VCaP (cell line): ENCODE measurements around the gene DNAL1.
A peak's percentile ranks its signal among the peaks of the same experiment; 100 is the strongest.
"Not testable (repeated sequence)": the region's sequence is repeated elsewhere in the genome, so short reads cannot be mapped to it uniquely, and the experiment has no call there.

Experiments used
- H3K27ac ChIP-seq: fragments of 450-650 bp; 2 replicates; pipeline ENCODE4 v1.5.1; 2017
- TF ChIP-seq, protein P1 (sequence below): fragments of 450-650 bp; conservative IDR thresholded peaks from 2 replicates; pipeline ENCODE4 v1.5.1; 2017; ENCODE audit warnings: mild to moderate bottlenecking, moderate library complexity

Gene DNAL1

GRCh38 chr14:73686901-73687300, 42.1 kb downstream of the DNAL1 start:
- H3K27ac ChIP-seq, result no peak overlapping the region
- TF ChIP-seq, protein P1, sequence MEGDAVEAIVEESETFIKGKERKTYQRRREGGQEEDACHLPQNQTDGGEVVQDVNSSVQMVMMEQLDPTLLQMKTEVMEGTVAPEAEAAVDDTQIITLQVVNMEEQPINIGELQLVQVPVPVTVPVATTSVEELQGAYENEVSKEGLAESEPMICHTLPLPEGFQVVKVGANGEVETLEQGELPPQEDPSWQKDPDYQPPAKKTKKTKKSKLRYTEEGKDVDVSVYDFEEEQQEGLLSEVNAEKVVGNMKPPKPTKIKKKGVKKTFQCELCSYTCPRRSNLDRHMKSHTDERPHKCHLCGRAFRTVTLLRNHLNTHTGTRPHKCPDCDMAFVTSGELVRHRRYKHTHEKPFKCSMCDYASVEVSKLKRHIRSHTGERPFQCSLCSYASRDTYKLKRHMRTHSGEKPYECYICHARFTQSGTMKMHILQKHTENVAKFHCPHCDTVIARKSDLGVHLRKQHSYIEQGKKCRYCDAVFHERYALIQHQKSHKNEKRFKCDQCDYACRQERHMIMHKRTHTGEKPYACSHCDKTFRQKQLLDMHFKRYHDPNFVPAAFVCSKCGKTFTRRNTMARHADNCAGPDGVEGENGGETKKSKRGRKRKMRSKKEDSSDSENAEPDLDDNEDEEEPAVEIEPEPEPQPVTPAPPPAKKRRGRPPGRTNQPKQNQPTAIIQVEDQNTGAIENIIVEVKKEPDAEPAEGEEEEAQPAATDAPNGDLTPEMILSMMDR, result no peak

DNA sequence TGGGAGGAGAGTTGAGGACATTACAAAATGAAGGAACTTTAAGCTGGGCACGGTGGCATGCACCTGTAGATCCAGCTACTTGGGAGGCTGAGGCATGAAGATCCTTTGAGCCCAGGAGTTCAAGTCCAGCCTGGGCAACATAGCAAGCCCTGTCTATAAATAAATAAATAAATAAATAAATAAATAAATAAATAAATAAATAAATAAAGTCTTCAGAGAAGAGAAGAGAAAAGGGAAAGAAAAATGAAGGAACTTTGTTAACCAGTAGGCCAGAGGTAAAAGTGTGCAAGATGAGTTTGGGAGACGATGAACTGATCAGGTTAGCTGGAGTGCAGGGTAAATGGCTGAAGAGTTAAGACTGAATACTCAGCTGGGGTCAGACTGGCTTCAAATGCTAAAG, 49.3 kb downstream of the DNAL1 start:
- TF ChIP-seq, protein P1, result no peak
- no peak overlapping the region for H3K27ac ChIP-seq

GRCh38 chr14:73695082-73695481, 50.3 kb downstream of the DNAL1 start:
- TF ChIP-seq, protein P1, result no peak
- no peak overlapping the region for H3K27ac ChIP-seq

- TF ChIP-seq, protein P1, result no peak
- H3K27ac ChIP-seq, result no peak overlapping the region
Observed at GRCh38 chr14:73695997-73696396, 51.2 kb downstream of the DNAL1 start.

GRCh38 chr14:73696466-73697400, 51.9 kb downstream of the DNAL1 start:
- H3K27ac ChIP-seq, result no peak overlapping the region

DNA sequence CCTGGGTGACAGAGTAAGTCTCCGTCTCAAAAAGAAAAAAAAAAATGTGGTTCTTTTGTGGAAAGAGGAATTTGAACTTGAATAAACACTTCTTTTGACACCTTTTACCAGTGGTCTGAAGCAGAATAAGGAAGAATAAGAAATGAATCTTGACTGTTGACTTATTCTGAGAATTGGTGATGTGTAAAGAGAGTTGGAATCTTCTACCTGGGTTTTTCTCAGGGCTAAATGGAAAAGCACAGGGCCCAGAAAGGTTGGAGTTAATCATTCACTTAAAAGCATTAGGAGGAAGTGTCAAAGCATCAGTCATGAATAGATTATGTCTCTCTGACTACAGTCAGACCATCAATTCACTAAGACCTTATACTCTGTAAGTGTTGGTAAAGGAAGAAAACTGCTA, 55.5 kb downstream of the DNAL1 start:
- H3K27ac ChIP-seq, result peak overlapping the region; percentile 37
- TF ChIP-seq, protein P1, result no peak

More at GRCh38 chr14:73696466-73697400, 51.9 kb downstream of the DNAL1 start:
- TF ChIP-seq, protein P1, result no peak

- not testable (repeated sequence) for H3K27ac ChIP-seq
Observed at GRCh38 chr14:73708076-73708475, 63.3 kb downstream of the DNAL1 start.

DNA sequence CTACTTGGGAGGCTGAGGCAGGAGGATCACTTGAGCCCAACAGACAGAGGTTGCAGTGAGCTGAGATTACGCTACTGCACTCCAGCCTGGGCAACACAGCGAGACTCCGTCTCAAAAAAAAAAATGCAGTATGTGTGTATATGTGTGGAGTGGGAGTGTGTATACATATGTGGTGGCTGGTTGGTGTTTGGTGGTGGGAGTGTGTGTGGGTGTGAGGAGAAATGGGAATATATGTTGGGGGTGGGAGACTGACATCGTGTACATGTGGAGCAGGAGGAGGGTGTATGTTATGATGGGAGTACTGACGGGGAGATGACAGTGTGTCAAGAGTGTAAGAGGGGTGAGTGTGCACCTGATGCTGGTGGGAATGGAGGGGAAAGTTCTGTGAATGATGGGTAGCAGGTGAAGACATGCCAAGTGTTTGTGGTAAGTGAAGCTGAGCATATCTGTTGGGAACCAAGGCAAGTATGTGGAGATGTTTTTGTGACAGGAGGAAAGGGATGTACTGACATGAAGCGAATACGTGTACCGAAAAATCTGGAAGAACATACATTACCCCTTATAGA, 65.2 kb downstream of the DNAL1 start:
- TF ChIP-seq, protein P1, result no peak
- H3K27ac ChIP-seq, result no peak overlapping the region
